Right atrium auricular region (tissue), 2 donors: ENCODE measurements around the gene KRTAP10-9. TPM values are rescaled to one million over a fixed set of nuclear protein-coding genes. Genes with fewer than 3 reads are reported as not detected.
"Not testable (repeated sequence)": the region's sequence is repeated elsewhere in the genome, so short reads cannot be mapped to it uniquely, and the experiment has no call there.

Experiments
- DNase-seq: peaks from one replicate; pipeline ENCODE4 v3.0.0-alpha.2; 2019; ENCODE audit warnings: low spot score
- H3K27ac ChIP-seq, 2 donors: fragments of 200-600 bp; sonication (generic); 1 replicate in 1 of 2; 2 replicates in 1 of 2; pipeline ENCODE4 v1.5.1; 2016 to 2019
- H3K27me3 ChIP-seq, 2 donors: fragments of 200-600 bp; sonication (generic); one replicate each; pipeline versions ENCODE4 v1.5.1 to v1.6.0; 2017 to 2019
- H3K36me3 ChIP-seq: fragments of 200-600 bp; sonication (generic); one replicate; pipeline ENCODE4 v1.5.1; 2016
- H3K4me1 ChIP-seq, 2 donors: fragments of 200-600 bp; sonication (generic); one replicate each; pipeline versions ENCODE4 v1.5.1 to v1.6.0; 2017 to 2019
- H3K4me3 ChIP-seq, 2 donors: fragments of 200-600 bp; sonication (generic); 1 replicate in 1 of 2; 2 replicates in 1 of 2; pipeline ENCODE4 v1.5.1; 2017 to 2019; ENCODE audit warnings: mild to moderate bottlenecking in 1 of 2, moderate library complexity in 1 of 2
- H3K9me3 ChIP-seq, 2 donors: fragments of 200-600 bp; sonication (generic); one replicate each; pipeline ENCODE4 v1.5.1; 2019
- total RNA-seq, 2 donors: library from RNA; depleted of rRNA; stranded (reverse); fragments of >200 nt; gene quantifications; one replicate each; pipeline ENCODE4 v1.1.0, GENCODE V29; 2016
- TF ChIP-seq, protein P1 (sequence below), 2 donors: fragments of 200-600 bp; sonication (generic); IDR thresholded peaks; one replicate each; pipeline ENCODE4 v1.5.1; 2019; ENCODE audit warnings: antibody characterized with exemption in 2 of 2

Gene KRTAP10-9
- total RNA-seq, 2 donors from 2014 or later, result not detected

GRCh38 chr21:44594406-44594916, 32.4 kb upstream of the KRTAP10-9 start:
- no peaks in the 10 kb centered on the region for H3K4me1 ChIP-seq
- TF ChIP-seq, protein P1, sequence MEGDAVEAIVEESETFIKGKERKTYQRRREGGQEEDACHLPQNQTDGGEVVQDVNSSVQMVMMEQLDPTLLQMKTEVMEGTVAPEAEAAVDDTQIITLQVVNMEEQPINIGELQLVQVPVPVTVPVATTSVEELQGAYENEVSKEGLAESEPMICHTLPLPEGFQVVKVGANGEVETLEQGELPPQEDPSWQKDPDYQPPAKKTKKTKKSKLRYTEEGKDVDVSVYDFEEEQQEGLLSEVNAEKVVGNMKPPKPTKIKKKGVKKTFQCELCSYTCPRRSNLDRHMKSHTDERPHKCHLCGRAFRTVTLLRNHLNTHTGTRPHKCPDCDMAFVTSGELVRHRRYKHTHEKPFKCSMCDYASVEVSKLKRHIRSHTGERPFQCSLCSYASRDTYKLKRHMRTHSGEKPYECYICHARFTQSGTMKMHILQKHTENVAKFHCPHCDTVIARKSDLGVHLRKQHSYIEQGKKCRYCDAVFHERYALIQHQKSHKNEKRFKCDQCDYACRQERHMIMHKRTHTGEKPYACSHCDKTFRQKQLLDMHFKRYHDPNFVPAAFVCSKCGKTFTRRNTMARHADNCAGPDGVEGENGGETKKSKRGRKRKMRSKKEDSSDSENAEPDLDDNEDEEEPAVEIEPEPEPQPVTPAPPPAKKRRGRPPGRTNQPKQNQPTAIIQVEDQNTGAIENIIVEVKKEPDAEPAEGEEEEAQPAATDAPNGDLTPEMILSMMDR (IDR thresholded peaks at IDR 0.05), result no peak
- H3K4me3 ChIP-seq, result no peak overlapping the region
- no peak overlapping the region for H3K27ac ChIP-seq
- H3K36me3 ChIP-seq, result no peaks in the 10 kb centered on the region
- H3K9me3 ChIP-seq, result peaks cover 0 to 4% of the 10 kb centered on the region in 2 donors
- H3K27me3 ChIP-seq, result no peaks in the 10 kb centered on the region
- DNase-seq, result peak; percentile 30

DNA sequence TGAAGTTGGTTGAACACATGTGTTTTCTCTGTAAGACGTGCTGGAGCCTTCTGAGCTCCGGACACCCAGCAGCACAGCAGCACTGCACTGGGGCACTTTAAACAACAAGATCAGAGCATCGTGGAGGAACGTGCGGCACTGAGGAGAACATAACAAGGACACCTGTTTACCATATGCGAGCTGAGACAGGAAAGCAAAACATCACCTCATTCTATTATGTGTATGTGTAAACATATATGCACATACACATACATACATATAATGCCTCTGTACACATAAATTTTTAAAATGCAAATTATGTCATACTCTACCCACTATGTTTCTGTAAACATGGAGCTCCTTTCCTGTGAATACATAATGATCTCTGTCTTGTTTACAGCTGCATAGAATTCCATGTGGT, 31.4 kb upstream of the KRTAP10-9 start:
- no peaks in the 10 kb centered on the region for H3K27me3 ChIP-seq
- TF ChIP-seq, protein P1 (IDR thresholded peaks at IDR 0.05), result no peak
- no peaks in the 10 kb centered on the region for H3K36me3 ChIP-seq
- no peak overlapping the region for H3K4me3 ChIP-seq
- no peak for DNase-seq
- H3K9me3 ChIP-seq, result peaks cover 0 to 4% of the 10 kb centered on the region in 2 donors
- H3K4me1 ChIP-seq, result no peaks in the 10 kb centered on the region
- no peak overlapping the region for H3K27ac ChIP-seq

GRCh38 chr21:44596068-44596725, 30.7 kb upstream of the KRTAP10-9 start:
- Histone ChIP-seq H3K9me3 (peaks cover 0 to 4% of the 10 kb centered on the region in 2 donors), H3K27me3 (no peaks in the 10 kb centered on the region), H3K4me3 (no peak overlapping the region), H3K4me1 (no peaks in the 10 kb centered on the region), H3K36me3 (no peaks in the 10 kb centered on the region), H3K27ac (no peak overlapping the region)
- DNase-seq, result no peak
- TF ChIP-seq, protein P1 (IDR thresholded peaks at IDR 0.05), result no peak

- H3K27ac ChIP-seq, result no peak overlapping the region
- H3K36me3 ChIP-seq, result no peaks in the 10 kb centered on the region
- no peak overlapping the region for H3K4me3 ChIP-seq
- TF ChIP-seq, protein P1 (IDR thresholded peaks at IDR 0.05), result no peak
- no peaks in the 10 kb centered on the region for H3K4me1 ChIP-seq
- H3K27me3 ChIP-seq, result no peaks in the 10 kb centered on the region
- DNase-seq, result no peak
- H3K9me3 ChIP-seq, result peaks cover 0 to 4% of the 10 kb centered on the region in 2 donors
Measured at GRCh38 chr21:44598061-44598460, 28.8 kb upstream of the KRTAP10-9 start.

GRCh38 chr21:44599264-44600029, 27.4 kb upstream of the KRTAP10-9 start:
- H3K4me1 ChIP-seq, result no peaks in the 10 kb centered on the region
- H3K4me3 ChIP-seq, result no peak overlapping the region
- no peaks in the 10 kb centered on the region for H3K27me3 ChIP-seq
- no peak overlapping the region for H3K27ac ChIP-seq
- no peaks in the 10 kb centered on the region for H3K36me3 ChIP-seq
- peaks cover 0 to 4% of the 10 kb centered on the region in 2 donors for H3K9me3 ChIP-seq
- TF ChIP-seq, protein P1 (IDR thresholded peaks at IDR 0.05), result no peak
- DNase-seq, result no peak

DNA sequence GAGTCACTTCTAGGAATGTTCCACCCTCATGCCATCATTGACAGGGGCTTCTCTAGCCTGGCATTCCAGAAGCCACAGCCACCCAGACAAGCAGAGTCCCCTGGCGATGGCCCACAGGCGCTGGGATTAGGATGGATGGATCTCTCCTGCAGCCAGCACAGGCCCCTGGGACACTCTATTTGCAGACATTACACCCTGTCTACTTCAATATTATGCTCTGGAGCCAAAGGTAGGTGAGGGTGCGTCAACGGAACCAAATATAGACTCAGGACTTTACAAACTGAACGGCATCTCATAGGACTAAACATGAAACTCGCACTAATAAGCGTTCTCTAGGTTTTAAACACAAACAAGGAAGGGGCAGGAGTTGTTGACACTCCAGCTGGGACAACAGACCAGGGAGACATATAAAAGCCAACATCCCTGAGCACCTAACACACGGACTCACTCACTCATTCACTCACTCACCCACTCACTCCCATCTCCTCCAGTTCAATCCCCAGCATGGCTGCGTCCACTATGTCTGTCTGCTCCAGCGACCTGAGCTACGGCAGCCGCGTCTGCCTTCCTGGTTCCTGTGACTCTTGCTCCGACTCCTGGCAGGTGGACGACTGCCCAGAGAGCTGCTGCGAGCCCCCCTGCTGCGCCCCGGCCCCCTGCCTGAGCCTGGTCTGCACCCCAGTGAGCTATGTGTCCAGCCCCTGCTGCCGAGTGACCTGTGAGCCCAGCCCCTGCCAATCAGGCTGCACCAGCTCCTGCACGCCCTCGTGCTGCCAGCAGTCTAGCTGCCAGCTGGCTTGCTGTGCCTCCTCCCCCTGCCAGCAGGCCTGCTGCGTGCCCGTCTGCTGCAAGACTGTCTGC, 26.5 kb upstream of the KRTAP10-9 start, which contains the start of gene KRTAP10-7:
TSS of gene KRTAP10-7 (plus strand) at position 480 of the 861 bp plus-strand sequence. CDS start at position 505, 25 bp downstream.
- H3K27me3 ChIP-seq, H3K4me1 ChIP-seq, DNase-seq, H3K36me3 ChIP-seq, H3K9me3 ChIP-seq, H3K4me3 ChIP-seq, H3K27ac ChIP-seq: not testable (repeated sequence)

DNA sequence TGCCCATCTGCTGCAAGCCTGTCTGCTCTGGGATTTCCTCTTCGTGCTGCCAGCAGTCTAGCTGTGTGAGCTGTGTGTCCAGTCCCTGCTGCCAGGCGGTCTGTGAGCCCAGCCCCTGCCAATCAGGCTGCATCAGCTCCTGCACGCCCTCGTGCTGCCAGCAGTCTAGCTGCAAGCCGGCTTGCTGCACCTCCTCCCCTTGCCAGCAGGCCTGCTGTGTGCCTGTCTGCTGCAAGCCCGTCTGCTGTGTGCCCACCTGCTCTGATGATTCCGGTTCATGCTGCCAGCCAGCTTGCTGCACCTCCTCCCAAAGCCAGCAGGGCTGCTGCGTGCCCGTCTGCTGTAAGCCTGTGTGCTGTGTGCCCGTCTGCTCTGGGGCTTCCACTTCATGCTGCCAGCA, 25.8 kb upstream of the KRTAP10-9 start:
- H3K36me3 ChIP-seq, DNase-seq, H3K4me1 ChIP-seq, H3K4me3 ChIP-seq, H3K27ac ChIP-seq, H3K9me3 ChIP-seq, H3K27me3 ChIP-seq: not testable (repeated sequence)
